ENCODE data around the gene TGFBRAP1. TPM values are rescaled to one million over a fixed set of nuclear protein-coding genes. Genes with fewer than 3 reads are reported as not detected.

TGFBRAP1 gene
- total RNA-seq, 1 donor from 2014 or later = 13.7 TPM

GRCh38 chr2:105307550-105307949, 22.0 kb downstream of the TGFBRAP1 start:
- no peak overlapping the region for H3K4me3 ChIP-seq (ENCODE audit: low read depth, low read length)
- FAIRE-seq = no peak
- DNase-seq (ENCODE audit: low read depth) = no peak
- H3K27me3 ChIP-seq (ENCODE audit: control insufficient read depth, insufficient read depth, low read length) = no peaks in the 10 kb centered on the region
- H3K36me3 ChIP-seq (ENCODE audit: control insufficient read depth, insufficient read depth, low read length) = peaks cover 6% of the 10 kb centered on the region
- TF ChIP-seq CTCF (IDR thresholded peaks at IDR 0.05; ENCODE audit: insufficient read depth, low read length, severe bottlenecking) = no peak

GRCh38 chr2:105307146-105307545, 22.4 kb downstream of the TGFBRAP1 start:
- no peak for TF ChIP-seq CTCF (IDR thresholded peaks at IDR 0.05; ENCODE audit: insufficient read depth, low read length, severe bottlenecking)
- Histone ChIP-seq H3K4me3 (ENCODE audit: low read depth, low read length) (no peak overlapping the region), H3K36me3 (ENCODE audit: control insufficient read depth, insufficient read depth, low read length) (peaks cover 6% of the 10 kb centered on the region), H3K27me3 (ENCODE audit: control insufficient read depth, insufficient read depth, low read length) (no peaks in the 10 kb centered on the region)
- no peak for FAIRE-seq
- DNase-seq (ENCODE audit: low read depth) = no peak

- TF ChIP-seq CTCF (IDR thresholded peaks at IDR 0.05; ENCODE audit: insufficient read depth, low read length, severe bottlenecking) = no peak
- DNase-seq (ENCODE audit: low read depth) = no peak
- FAIRE-seq = no peak
- Histone ChIP-seq H3K27me3 (ENCODE audit: control insufficient read depth, insufficient read depth, low read length) (no peaks in the 10 kb centered on the region), H3K4me3 (ENCODE audit: low read depth, low read length) (no peak overlapping the region), H3K36me3 (ENCODE audit: control insufficient read depth, insufficient read depth, low read length) (peaks cover 5% of the 10 kb centered on the region)
These were observed 27.9 kb downstream of the TGFBRAP1 start for GRCh38 chr2:105301646-105302045.

GRCh38 chr2:105299290-105299689, 30.2 kb downstream of the TGFBRAP1 start:
- FAIRE-seq = no peak
- peaks cover 5% of the 10 kb centered on the region for H3K36me3 ChIP-seq (ENCODE audit: control insufficient read depth, insufficient read depth, low read length)
- TF ChIP-seq CTCF (IDR thresholded peaks at IDR 0.05; ENCODE audit: insufficient read depth, low read length, severe bottlenecking) = peak; percentile 8

GRCh38 chr2:105298017-105298416, 31.5 kb downstream of the TGFBRAP1 start:
- TF ChIP-seq CTCF (IDR thresholded peaks at IDR 0.05; ENCODE audit: insufficient read depth, low read length, severe bottlenecking) = no peak
- FAIRE-seq (no peak), DNase-seq (ENCODE audit: low read depth) (no peak)
- Histone ChIP-seq H3K36me3 (ENCODE audit: control insufficient read depth, insufficient read depth, low read length) (peaks cover 9% of the 10 kb centered on the region), H3K27me3 (ENCODE audit: control insufficient read depth, insufficient read depth, low read length) (no peaks in the 10 kb centered on the region), H3K4me3 (ENCODE audit: low read depth, low read length) (no peak overlapping the region)

More at GRCh38 chr2:105299290-105299689, 30.2 kb downstream of the TGFBRAP1 start:
- Histone ChIP-seq H3K27me3 (ENCODE audit: control insufficient read depth, insufficient read depth, low read length) (no peaks in the 10 kb centered on the region), H3K4me3 (ENCODE audit: low read depth, low read length) (no peak overlapping the region)
- DNase-seq (ENCODE audit: low read depth) = no peak

GRCh38 chr2:105297216-105297615, 32.3 kb downstream of the TGFBRAP1 start:
- no peak for TF ChIP-seq CTCF (IDR thresholded peaks at IDR 0.05; ENCODE audit: insufficient read depth, low read length, severe bottlenecking)
- Histone ChIP-seq H3K36me3 (ENCODE audit: control insufficient read depth, insufficient read depth, low read length) (peaks cover 9% of the 10 kb centered on the region), H3K4me3 (ENCODE audit: low read depth, low read length) (no peak overlapping the region), H3K27me3 (ENCODE audit: control insufficient read depth, insufficient read depth, low read length) (no peaks in the 10 kb centered on the region)
- DNase-seq (ENCODE audit: low read depth) = no peak
- FAIRE-seq = no peak

Measured in bronchial epithelial cell (primary cell).